Suprapubic skin (tissue), 4 donors: ENCODE results near the gene THSD7B.

Experiments used
- CTCF ChIP-seq, 2 donors: fragments of 200-600 bp in 1 of 2; fragments of 450-650 bp in 1 of 2; sonication (generic) in 1 of 2; IDR thresholded peaks; one replicate each; pipeline ENCODE4 v1.5.1; 2016 to 2019; ENCODE audit warnings: antibody characterized with exemption in 2 of 2, mild to moderate bottlenecking in 1 of 2, moderate library complexity in 1 of 2
- EP300 ChIP-seq: sonication (generic); formaldehyde crosslinking; IDR thresholded peaks from one replicate; pipeline ENCODE4 v1.6.1; 2017; ENCODE audit warnings: antibody characterized with exemption
- POLR2A ChIP-seq, 2 donors: fragments of 450-650 bp; IDR thresholded peaks; one replicate each; pipeline ENCODE4 v1.6.1; 2017; ENCODE audit warnings: antibody characterized with exemption in 2 of 2, mild to moderate bottlenecking in 2 of 2, moderate library complexity in 2 of 2
- POLR2AphosphoS5 ChIP-seq, 3 donors: sonication (generic); formaldehyde crosslinking; IDR thresholded peaks; one replicate each; pipeline ENCODE4 v1.6.1; 2017; ENCODE audit warnings: antibody characterized with exemption in 3 of 3

GRCh38 chr2:137117385-137117784 is 352.0 kb downstream of the THSD7B start:
- TF ChIP-seq CTCF (IDR thresholded peaks at IDR 0.05) (no peak), EP300 (no peak), POLR2AphosphoS5 (IDR thresholded peaks at IDR 0.05) (no peak), POLR2A (IDR thresholded peaks at IDR 0.05) (no peak)
